ENCODE results near the gene OR13F1. TPM values are rescaled to one million over a fixed set of nuclear protein-coding genes. Genes with fewer than 3 reads are reported as not detected.
"Not testable (repeated sequence)": the region's sequence is repeated elsewhere in the genome, so short reads cannot be mapped to it uniquely, and the experiment has no call there.

Gene OR13F1
- polyA plus RNA-seq, 1 experiment, result not detected

DNA sequence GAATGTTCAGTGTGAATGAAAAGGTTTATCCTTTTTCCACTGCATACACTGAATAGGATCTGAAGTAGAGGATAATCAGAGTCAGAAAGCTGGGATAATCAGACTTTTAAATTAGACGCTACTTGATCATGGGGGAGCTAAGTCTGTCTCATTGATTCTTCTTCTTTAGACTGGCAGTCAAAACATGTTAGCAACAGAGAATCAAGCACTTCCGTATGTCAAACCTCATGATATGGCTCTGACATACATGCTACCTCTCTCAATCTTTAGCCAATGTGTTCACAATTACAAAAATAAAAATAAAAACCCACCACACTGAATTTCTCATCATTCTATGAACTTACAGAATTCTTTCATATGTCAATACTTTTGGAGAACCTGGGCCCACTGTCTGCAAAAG lies 19.0 kb upstream of the OR13F1 start:
- DNase-seq (ENCODE audit: low read depth, low spot score), result no peak
- ChIA-PET POLR2A (no interaction called here), CTCF (no interaction called here)
- Histone ChIP-seq H3K4me3 (ENCODE audit: low read depth, low read length) (no peak overlapping the region), H3K27me3 (ENCODE audit: control insufficient read depth, insufficient read depth, low read length) (no peaks in the 10 kb centered on the region), H3K27ac (ENCODE audit: low read depth, low read length) (no peak overlapping the region), H3K9me3 (ENCODE audit: control insufficient read depth, insufficient read depth, low read length) (peaks cover 5% of the 10 kb centered on the region; the same call in 1 of the 2 replicates)
- TF ChIP-seq, protein P1, sequence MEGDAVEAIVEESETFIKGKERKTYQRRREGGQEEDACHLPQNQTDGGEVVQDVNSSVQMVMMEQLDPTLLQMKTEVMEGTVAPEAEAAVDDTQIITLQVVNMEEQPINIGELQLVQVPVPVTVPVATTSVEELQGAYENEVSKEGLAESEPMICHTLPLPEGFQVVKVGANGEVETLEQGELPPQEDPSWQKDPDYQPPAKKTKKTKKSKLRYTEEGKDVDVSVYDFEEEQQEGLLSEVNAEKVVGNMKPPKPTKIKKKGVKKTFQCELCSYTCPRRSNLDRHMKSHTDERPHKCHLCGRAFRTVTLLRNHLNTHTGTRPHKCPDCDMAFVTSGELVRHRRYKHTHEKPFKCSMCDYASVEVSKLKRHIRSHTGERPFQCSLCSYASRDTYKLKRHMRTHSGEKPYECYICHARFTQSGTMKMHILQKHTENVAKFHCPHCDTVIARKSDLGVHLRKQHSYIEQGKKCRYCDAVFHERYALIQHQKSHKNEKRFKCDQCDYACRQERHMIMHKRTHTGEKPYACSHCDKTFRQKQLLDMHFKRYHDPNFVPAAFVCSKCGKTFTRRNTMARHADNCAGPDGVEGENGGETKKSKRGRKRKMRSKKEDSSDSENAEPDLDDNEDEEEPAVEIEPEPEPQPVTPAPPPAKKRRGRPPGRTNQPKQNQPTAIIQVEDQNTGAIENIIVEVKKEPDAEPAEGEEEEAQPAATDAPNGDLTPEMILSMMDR (IDR thresholded peaks at IDR 0.05; ENCODE audit: low read depth, low read length), result no peak

DNA sequence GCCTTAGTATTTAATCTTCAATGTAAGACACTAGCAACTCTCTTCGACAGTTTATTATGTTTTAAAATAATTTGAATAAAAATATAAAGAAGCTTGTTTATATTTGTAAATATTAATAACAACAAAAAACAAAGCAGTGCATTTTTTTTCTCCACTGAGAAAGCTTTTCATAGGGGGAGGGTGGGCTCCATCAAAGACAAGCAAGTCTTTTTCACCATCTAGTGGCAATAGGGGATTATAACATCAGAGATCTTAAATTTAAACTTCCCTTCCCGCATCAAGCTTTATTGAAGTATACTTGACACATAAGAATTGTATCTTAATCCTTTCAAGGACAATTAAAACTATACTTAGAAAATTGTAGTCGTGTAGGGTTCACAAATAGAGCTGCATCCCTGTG lies 9.3 kb upstream of the OR13F1 start:
- Histone ChIP-seq H3K4me3 (ENCODE audit: low read depth, low read length) (no peak overlapping the region), H3K27ac (ENCODE audit: low read depth, low read length) (no peak overlapping the region), H3K27me3 (ENCODE audit: control insufficient read depth, insufficient read depth, low read length) (no peaks in the 10 kb centered on the region), H3K9me3 (ENCODE audit: control insufficient read depth, insufficient read depth, low read length) (peaks cover 17% of the 10 kb centered on the region)
- ChIA-PET CTCF (no interaction called here), POLR2A (no interaction called here)
- TF ChIP-seq, protein P1 (IDR thresholded peaks at IDR 0.05; ENCODE audit: low read depth, low read length), result no peak
- no peak for DNase-seq (ENCODE audit: low read depth, low spot score)

DNA sequence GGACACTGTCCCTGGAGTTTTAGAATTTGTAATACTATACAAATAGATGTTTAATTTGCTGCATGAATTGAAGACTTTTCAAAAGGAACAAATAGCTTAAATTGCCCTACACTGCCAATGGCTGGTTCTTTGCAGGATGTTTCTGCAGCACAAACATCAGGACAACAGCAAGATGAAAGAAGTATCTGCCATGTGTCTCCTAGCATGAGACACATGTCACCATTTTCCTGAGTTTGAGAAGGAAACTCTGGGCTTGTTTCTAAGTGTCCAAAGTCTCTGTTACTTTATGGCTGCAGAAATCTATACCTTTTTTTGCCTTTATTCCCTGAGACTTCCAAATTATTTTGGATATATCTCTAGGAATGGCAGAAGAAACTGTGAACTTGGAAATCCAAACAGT lies 623 bp upstream of the OR13F1 start:
- TF ChIP-seq, protein P1 (IDR thresholded peaks at IDR 0.05; ENCODE audit: low read depth, low read length), result no peak
- H3K4me3 ChIP-seq (ENCODE audit: low read depth, low read length), result no peak overlapping the region
- no peak for DNase-seq (ENCODE audit: low read depth, low spot score)
- POLR2A ChIA-PET, result no interaction called here
- no peak overlapping the region for H3K27ac ChIP-seq (ENCODE audit: low read depth, low read length)
- peaks cover 8% of the 10 kb centered on the region; the same call in 1 of the 2 replicates for H3K9me3 ChIP-seq (ENCODE audit: control insufficient read depth, insufficient read depth, low read length)
- CTCF ChIA-PET, result no interaction called here
- H3K27me3 ChIP-seq (ENCODE audit: control insufficient read depth, insufficient read depth, low read length), result no peaks in the 10 kb centered on the region

DNA sequence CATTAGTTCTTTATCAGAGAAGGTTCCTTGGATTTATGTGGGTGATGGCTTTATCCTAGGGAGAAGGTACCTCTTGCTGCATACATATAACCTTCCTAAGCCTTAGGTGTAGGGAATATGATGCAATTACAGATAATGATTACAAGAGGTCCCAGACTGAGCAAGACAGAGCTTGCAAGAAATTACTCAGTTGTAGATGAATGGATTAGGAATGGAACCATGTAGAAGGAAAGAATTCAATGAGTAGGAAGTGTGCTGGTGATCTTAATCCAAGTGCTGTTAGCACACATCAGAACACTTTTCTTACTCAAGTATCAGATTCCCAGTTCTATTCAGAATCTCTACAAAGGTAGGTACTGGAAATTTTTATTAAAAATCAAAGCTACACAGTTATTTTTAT lies 2.5 kb downstream of the OR13F1 start:
- no peak for DNase-seq (ENCODE audit: low read depth, low spot score)
- Histone ChIP-seq H3K27me3 (ENCODE audit: control insufficient read depth, insufficient read depth, low read length) (no peaks in the 10 kb centered on the region), H3K4me3 (ENCODE audit: low read depth, low read length) (no peak overlapping the region), H3K9me3 (ENCODE audit: control insufficient read depth, insufficient read depth, low read length) (peaks cover 12% of the 10 kb centered on the region; the same call in 1 of the 2 replicates), H3K27ac (ENCODE audit: low read depth, low read length) (no peak overlapping the region)
- TF ChIP-seq, protein P1 (IDR thresholded peaks at IDR 0.05; ENCODE audit: low read depth, low read length), result no peak
- ChIA-PET CTCF (no interaction called here), POLR2A (no interaction called here)

DNA sequence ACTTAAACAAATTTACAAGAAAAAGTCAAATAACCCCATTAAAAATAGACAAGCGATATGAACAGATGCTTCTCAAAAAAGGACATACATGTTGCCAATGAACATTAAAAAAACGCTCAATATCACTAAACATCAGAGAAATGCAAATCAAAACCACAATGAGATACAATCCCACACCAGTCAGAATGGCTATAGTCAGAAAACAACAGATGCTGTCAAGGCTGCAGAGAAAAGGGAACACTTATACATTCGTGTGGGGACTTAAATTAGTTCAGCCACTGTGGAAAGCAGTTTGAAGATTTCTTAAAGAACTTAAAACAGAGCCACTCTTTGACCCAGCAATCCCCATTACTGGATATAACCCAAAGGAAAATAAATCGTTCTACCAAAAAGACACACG lies 10.8 kb downstream of the OR13F1 start:
- no peak overlapping the region for H3K27ac ChIP-seq (ENCODE audit: low read depth, low read length)
- TF ChIP-seq, protein P1 (IDR thresholded peaks at IDR 0.05; ENCODE audit: low read depth, low read length), result no peak
- no peak overlapping the region for H3K4me3 ChIP-seq (ENCODE audit: low read depth, low read length)
- no peak for DNase-seq (ENCODE audit: low read depth, low spot score)
- no peaks in the 10 kb centered on the region for H3K27me3 ChIP-seq (ENCODE audit: control insufficient read depth, insufficient read depth, low read length)
- POLR2A ChIA-PET, result no interaction called here
- CTCF ChIA-PET, result no interaction called here
- peaks cover 9% of the 10 kb centered on the region for H3K9me3 ChIP-seq (ENCODE audit: control insufficient read depth, insufficient read depth, low read length)

DNA sequence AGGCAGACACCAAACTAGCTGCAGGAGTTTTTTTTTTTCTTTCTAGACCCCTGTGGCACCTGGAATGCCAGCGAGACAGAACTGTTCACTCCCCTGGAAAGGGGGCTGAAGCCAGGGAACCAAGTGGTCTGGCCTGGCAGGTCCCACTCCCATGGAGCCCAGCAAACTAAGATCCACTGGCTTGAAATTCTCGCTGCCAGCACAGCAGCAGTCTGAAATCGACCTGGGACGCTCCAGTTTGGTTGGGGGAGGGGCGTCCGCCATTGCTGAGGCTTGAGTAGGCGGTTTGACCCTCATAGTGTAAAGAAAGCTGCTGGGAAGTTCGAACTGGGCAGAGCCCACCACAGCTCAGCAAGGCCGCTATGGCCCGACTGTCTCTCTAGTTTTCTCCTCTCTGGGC lies 16.2 kb downstream of the OR13F1 start:
- H3K27ac ChIP-seq (ENCODE audit: low read depth, low read length); CTCF ChIA-PET; H3K27me3 ChIP-seq (ENCODE audit: control insufficient read depth, insufficient read depth, low read length); H3K4me3 ChIP-seq (ENCODE audit: low read depth, low read length); DNase-seq (ENCODE audit: low read depth, low spot score); POLR2A ChIA-PET: not testable (repeated sequence)
- H3K9me3 ChIP-seq (ENCODE audit: control insufficient read depth, insufficient read depth, low read length), result peaks cover 20% of the 10 kb centered on the region
